GM04504 (cell line): ENCODE results near the gene DCD.
"Not testable (repeated sequence)": the region's sequence is repeated elsewhere in the genome, so short reads cannot be mapped to it uniquely, and the experiment has no call there.

ENCODE experiments used
- DNase-seq: peaks from one replicate; pipeline ENCODE4 v3.0.0-alpha.2; 2012; ENCODE audit warnings: low read depth

DCD gene

GRCh38 chr12:54653025-54653424 lies 4.9 kb upstream of the DCD start:
- no peak for DNase-seq

- no peak for DNase-seq
These were observed 2.7 kb upstream of the DCD start for GRCh38 chr12:54650889-54651288.

DNA sequence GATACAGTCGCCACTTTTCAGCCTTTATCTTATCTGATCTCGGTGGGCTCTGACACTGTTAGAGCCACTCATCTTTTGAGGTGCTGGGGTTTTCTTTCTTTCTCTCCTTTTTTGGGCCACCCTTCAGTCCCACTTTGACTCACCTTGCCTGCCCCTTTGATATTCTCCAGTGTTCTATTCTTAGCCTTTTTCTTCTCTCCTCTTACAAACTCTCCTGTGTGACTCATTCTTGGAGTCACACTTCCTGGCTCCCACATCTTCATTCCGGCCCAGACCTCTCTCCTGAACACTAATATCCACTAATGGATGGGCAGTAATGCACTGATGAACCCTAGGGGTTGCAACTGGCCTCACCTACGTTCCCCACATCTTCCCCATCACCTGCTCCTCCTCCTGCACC lies 2.2 kb upstream of the DCD start:
- DNase-seq, result peak; percentile 1

- no peak for DNase-seq
These were observed 1.7 kb upstream of the DCD start for GRCh38 chr12:54649825-54650224.

- no peak for DNase-seq
These were observed 6.6 kb downstream of the DCD start for GRCh38 chr12:54641554-54641953.

DNA sequence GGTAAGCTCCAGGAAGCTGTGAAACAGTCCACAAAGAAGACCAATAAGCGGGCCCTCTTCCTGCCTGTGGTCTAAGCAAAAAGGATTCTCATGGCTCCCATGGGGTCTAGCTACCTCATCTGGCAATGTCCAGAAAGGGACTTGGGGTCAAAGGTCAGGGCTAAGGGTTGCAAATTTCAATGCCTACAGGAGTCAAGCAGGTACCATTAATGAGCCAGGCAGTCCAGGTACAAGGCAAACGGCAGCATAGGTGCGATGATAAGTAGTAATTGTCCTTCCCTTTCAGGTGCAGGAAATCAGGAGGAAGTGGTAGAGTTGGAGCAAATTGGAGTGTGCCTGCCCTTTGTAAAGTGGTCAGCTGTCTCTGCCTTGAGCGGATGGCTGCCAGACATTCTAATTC lies 7.1 kb downstream of the DCD start:
- DNase-seq, result no peak

DNA sequence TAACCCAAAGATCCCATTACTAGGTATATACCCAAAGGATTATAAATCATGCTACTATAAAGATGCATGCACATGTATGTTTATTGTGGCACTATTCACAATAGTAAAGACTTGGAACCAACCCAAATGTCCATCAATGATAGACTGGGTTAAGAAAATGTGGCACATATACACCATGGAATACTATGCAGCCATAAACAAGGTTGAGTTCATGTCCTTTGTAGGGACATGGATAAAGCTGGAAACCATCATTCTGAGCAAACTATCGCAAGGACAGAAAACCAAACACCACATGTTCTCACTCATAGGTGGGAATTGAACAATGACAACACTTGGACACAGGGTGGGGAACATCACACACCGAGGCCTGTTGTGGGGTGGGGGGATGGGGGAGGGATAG lies 9.1 kb downstream of the DCD start:
- not testable (repeated sequence) for DNase-seq

GRCh38 chr12:54634795-54635194 lies 13.4 kb downstream of the DCD start, which contains the start of gene LACRT:
Gene LACRT (minus strand): TSS chr12:54634895. CDS start chr12:54634841, 54 bp downstream.
- no peak for DNase-seq

- DNase-seq, result no peak
These were observed 16.0 kb downstream of the DCD start for GRCh38 chr12:54631988-54632728.

- DNase-seq, result no peak
These were observed 16.6 kb downstream of the DCD start for GRCh38 chr12:54631551-54631950.

DNA sequence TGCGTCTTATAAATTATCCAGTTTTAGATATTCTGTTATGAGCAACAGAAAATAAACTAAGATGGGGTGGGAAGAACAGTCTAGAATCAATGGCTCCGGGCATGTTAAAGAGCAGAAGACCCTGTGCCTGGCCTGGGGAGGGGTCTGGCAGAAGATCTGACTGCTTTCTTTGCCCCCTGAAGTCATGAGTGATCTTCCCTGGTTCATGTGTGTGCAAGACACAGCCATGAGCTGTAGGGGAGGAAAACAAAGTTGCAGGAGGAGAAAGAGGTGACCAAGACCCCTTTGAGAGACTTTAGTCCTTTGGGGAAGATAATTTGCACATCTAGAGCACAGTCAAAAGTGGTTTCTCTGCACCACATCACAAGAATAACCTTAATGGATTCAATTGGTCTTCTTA lies 18.2 kb downstream of the DCD start:
- DNase-seq, result no peak

DNA sequence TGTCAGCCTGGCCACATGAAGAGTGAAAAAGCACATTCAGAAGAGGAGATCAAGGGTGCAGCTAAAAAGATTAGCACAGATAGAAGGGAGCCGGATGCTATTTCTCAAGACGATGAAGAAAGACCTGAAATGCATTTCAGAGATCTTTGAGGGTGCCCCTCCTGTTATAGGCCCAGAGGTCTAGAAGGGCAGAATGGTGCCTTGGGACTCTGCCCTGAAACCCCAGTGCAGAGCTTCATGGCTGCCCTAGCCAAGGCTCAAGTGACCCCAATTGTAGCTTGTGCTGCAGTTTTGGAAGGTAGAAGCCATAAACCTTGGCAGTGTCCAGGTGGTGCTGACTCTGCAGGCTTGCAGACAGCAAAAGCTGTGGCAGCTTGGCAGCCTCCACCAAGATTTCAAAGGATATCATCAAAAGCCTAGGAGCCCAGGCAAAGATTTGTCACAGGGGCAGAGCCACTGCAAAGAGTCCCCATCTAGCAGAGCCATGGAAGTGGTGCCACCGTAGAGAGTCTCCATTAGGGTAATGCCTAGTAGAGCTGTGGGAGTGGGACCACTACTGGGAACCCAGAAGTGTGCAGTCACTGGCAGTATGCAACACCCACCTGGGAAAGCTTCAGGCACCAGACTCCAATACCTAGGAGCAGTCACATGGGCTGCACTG lies 19.8 kb downstream of the DCD start:
- no peak for DNase-seq

- DNase-seq, result no peak
These were observed 20.9 kb downstream of the DCD start for GRCh38 chr12:54627304-54627703.

- no peak for DNase-seq
These were observed 22.6 kb downstream of the DCD start for GRCh38 chr12:54625598-54625997.

GRCh38 chr12:54624315-54625279 lies 23.6 kb downstream of the DCD start:
- no peak for DNase-seq

DNA sequence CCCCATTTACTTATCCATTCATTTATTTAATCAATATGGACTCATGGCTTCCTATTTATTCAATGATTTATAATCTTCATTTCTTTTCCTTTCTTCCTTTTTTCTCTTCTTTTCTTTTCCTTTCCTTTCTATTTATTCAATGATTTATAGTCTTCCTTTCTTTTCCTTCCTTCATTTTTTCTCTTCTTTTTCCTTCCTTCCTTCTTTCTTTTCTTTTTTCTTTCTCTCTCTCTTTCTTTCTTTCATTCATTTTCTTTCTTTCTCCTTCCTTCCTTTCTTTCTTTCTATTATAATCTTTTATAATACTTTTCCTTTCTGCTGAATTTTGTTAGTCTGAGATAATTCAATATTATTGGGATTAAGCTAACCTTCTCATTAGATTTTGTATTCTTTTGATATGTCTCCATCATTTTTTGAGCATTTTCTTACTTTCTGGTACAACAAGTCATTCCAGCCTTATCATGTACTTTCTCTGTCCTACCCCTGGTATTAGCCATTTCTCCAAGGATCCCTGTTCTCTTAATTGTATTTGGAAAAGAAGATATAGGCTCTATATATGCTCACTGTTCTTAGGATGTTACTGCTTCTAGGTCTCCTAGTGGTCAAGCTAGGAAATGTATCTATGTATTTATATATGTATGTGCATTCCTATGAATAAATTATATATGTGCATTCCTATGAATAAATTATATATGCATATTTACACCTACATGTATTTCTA lies 25.5 kb downstream of the DCD start:
- no peak for DNase-seq

- no peak for DNase-seq
These were observed 31.1 kb downstream of the DCD start for GRCh38 chr12:54616933-54617680.

DNA sequence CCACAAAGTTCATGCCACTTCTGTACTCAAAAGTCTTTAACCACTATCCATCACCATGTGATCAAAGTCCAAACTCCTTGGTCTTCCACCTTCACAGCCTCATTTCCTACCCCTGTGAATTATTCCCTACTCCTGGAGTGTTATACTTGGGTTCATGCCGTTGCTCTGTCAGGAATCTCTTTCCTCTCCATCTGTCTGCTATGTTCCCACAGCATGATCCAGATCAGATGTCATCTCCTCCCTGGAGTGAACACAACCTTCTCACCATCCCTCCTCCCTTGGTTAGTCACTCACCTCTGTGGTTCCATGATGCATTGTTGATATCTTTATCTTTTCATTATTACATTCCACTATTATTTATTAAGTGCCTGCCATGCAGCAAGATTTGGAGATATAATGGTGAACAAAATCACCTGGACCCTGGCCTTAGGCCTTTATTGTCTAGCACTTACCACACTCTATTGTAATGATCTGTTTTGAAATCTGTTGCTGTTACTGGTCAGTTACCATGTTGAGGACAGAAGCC lies 35.9 kb downstream of the DCD start:
- DNase-seq, result no peak

DNA sequence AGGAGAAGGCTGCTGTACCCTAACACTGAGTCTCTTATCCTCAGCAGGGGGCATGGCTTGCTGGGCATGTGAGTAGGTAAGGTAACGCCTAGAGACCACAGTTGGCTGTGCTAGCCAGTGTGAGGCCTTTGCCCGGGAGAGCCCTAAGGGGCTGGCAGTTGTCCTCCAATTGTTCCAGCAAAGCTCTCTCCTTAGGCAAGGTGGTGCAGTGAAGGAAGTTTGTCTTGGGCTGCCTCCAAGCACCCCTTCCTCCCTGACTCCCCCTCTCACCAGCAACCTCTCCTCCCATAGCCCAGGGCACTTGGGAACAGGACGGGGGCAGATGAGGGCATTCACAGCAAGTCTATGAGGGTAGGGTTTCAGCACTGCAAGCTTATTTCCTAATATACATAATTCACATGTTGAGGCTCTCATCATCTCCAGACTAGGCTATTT lies 36.4 kb downstream of the DCD start:
- no peak for DNase-seq

DNA sequence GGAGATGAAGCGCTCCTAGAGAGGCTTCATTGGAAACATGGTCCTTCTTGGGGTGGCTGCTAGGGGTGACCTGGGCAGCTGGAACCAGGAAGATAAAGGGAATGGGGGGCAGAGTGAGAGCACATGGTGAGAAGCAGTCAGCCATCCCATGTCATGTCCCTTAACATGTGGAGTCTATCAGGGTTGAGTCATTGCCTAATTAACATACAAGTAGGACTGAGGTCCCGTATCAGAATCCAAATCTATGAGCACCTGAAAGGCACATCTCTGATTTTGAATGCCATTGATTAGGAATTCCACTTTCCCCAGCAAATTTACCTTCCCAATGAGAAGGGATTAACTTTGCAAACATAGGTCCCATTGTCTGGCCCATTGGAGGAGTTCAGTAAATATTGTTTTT lies 39.4 kb downstream of the DCD start:
- DNase-seq, result no peak

DNA sequence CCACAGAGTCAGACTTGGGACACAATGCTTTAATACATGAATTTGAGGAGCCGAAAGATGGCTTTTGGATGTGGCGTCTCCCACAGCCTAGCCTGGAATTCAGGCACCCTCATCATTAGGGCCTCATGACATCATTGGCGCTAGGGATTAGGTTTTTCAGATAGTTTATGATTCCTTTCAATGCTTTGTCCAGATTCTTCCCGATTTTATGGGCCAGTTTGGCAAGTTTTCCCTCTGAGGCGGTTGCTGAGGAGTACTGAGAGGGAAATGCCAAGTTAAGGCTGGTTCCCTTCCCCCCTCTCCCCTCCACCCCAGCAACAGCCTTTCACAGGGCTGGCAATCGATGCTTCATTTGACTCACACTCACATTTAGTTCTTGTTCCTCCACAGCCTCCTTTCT lies 40.0 kb downstream of the DCD start:
- DNase-seq, result no peak
